A549 treated with ZK216348 at 1 μM for 4 hours (cell line): Measurements from ENCODE around the gene PCBP2. TPM values are rescaled to one million over a fixed set of nuclear protein-coding genes. Genes with fewer than 3 reads are reported as not detected.

Source experiments
- total RNA-seq: library from RNA; stranded (reverse); fragments of 200-300 nt; extraction: Qiagen RNA extraction; gene quantifications from 5 replicates; pipeline ENCODE4 v1.2.3, GENCODE V29; 2022; ENCODE audit warnings: low read depth

The PCBP2 gene
- 612 to 699 TPM (median 657 TPM) in 5 replicates for total RNA-seq

GRCh38 chr12:53451661-53452158, at the start of gene PCBP2:
PCBP2 (plus strand) TSS chr12:53452102; CDS start chr12:53454801, 2,699 bp downstream.

GRCh38 chr12:53423597-53423996, 28.3 kb upstream of the PCBP2 start, which contains the start of gene AMHR2:
AMHR2 (plus strand) TSS chr12:53423855; CDS start chr12:53423935, 80 bp downstream.

GRCh38 chr12:53441040-53441833, 10.7 kb upstream of the PCBP2 start, which contains the start of gene PRR13:
PRR13 (plus strand) TSS chr12:53441734; CDS start chr12:53442715, 981 bp downstream.

GRCh38 chr12:53499266-53500141, 47.6 kb downstream of the PCBP2 start, which contains the start of gene MAP3K12:
MAP3K12 (minus strand) TSS chr12:53499458; CDS start chr12:53487391, 12,067 bp downstream.

GRCh38 chr12:53500776-53501614, 49.1 kb downstream of the PCBP2 start, which contains the start of gene TARBP2:
TARBP2 (plus strand) TSS chr12:53501283; CDS start chr12:53501409, 126 bp downstream.

GRCh38 chr12:53506881-53507602, 55.1 kb downstream of the PCBP2 start, which contains the start of gene NPFF:
NPFF (minus strand) TSS chr12:53507484; CDS start chr12:53507474, 10 bp downstream.

Other genes with a start within 250 kb of the PCBP2 start
- gene ITGB7, start 244.9 kb upstream of the PCBP2 start, total RNA-seq, result 0.35 to 0.95 TPM (median 0.41 TPM) in 5 replicates
- gene RARG, start 219.9 kb upstream of the PCBP2 start, total RNA-seq, result 19.7 to 30.7 TPM (median 29.4 TPM) in 5 replicates
- 10.5 to 24.6 TPM (median 22.1 TPM) in 5 replicates for gene ESPL1, start 183.8 kb upstream of the PCBP2 start, total RNA-seq
- gene PFDN5, start 156.6 kb upstream of the PCBP2 start, total RNA-seq, result 459 to 605 TPM (median 496 TPM) in 5 replicates
- 66.3 to 92.7 TPM (median 86.6 TPM) in 5 replicates for gene MYG1, start 152.4 kb upstream of the PCBP2 start, total RNA-seq
- gene AAAS, start 130.5 kb upstream of the PCBP2 start, total RNA-seq, result 66.2 to 81.3 TPM (median 77.4 TPM) in 5 replicates
- gene SP7, start 115.7 kb upstream of the PCBP2 start, total RNA-seq, result not detected in 5 replicates
- 16.9 to 28.2 TPM (median 22.8 TPM) in 5 replicates for gene SP1, start 71.9 kb upstream of the PCBP2 start, total RNA-seq
- 0.88 to 2.1 TPM (median 1.3 TPM) in 5 replicates for gene AMHR2, start 28.2 kb upstream of the PCBP2 start, total RNA-seq
- 282 to 366 TPM (median 357 TPM) in 5 replicates for gene PRR13, start 10.4 kb upstream of the PCBP2 start, total RNA-seq
- 6.7 to 19.4 TPM (median 16.0 TPM) in 5 replicates for gene MAP3K12, start 47.4 kb downstream of the PCBP2 start, total RNA-seq
- gene TARBP2, start 49.2 kb downstream of the PCBP2 start, total RNA-seq, result 35.6 to 63.5 TPM (median 55.9 TPM) in 5 replicates
- gene NPFF, start 55.4 kb downstream of the PCBP2 start, total RNA-seq, result not detected in 5 replicates
- gene ATF7, start 174.3 kb downstream of the PCBP2 start, total RNA-seq, result 17.8 to 26.2 TPM (median 19.5 TPM) in 5 replicates
- 468 to 762 TPM (median 683 TPM) in 5 replicates for gene ATP5MC2, start 224.0 kb downstream of the PCBP2 start, total RNA-seq